Limb (tissue), 2 donors: ENCODE data around the gene PPP4C.

Experiments used
- DNase-seq, 2 donors: peaks; one replicate each; pipeline ENCODE4 v3.0.0-alpha.2; 2016; ENCODE audit errors: extremely low spot score in 2 of 2

Gene PPP4C

DNA sequence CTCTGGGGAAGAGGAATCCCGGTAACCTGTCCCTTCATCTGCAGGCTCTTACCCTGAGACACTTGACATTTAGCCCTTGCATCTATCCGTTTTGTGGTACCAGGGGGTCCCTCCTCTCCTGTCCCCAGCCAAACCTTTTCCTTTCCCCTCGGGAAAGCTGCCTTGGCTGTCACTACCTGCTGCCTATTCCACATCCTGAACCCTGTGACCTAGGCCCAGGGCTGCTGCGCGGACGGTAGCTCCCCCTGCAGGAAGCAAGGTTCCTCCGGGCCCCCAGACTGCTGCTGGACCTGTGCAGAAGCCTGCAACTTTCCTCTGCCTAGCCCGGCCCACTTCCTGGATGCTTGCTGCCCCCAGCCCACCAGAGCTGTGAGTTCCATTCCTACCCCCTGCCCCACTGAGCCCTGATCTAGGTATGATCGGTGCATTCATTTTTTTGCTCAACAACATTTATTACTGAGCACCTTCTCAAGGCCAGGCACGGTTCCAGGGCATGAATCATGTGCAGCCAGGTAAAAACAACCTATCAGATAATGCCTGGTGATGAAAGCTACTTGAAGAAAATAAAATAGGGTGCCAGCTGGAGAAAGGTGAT lies 20.7 kb upstream of the PPP4C start:
- DNase-seq = no peak

DNA sequence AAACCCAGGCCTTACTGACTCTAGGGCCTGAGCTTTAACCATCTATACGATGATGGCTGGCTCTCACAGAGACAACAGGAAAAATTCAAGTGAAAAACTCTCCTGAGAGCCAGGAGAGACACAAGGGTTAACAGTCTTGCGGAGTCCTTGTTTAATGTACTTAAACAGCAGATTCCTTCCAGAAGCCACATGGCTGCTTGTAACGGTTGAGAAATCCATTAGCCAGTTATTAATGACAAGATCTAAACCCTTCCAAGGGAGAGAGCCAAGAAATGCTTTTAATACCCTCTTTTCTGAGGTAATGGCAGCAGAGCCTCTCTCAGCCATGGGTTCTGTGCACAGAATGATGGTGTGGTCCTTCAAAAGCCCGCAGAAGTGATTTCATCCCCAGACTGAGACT lies 15.4 kb upstream of the PPP4C start:
- DNase-seq = peak in 1 of 2 donors; percentile 22

DNA sequence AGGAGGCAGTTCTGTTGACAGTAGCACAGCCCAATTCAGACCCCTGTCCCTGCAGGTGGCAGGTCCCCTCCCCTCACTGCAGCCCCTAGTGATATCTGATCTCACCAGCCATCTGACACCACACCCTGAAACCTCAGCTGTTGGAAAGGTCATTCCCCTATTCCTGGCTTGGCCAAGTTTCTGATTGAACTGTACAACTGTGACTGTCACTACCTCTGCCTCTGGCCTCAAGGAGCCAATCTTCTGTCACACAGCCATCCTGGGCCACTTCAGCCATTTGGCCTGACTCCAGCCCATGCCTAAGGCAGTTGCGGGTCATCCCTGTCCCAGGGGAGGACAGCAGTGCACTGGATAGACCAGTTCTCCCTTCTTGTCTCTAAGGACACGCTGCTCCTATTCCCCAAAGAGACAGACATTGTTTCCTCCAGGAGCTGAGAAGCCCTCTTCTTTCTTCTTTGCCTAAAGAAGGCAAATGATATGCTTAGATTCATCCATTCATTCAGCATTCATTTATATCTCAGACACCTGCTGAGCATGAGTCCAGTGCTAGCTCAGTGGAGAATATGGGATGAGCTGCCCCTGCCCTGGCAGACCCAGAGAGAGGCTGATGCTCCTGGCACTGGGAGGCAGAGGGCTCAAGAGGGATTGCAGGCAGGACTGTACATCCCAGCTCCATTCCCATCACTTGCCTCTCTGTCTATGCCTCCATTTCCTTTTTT lies 14.8 kb upstream of the PPP4C start:
- DNase-seq = peak; percentile 55 to 61

DNA sequence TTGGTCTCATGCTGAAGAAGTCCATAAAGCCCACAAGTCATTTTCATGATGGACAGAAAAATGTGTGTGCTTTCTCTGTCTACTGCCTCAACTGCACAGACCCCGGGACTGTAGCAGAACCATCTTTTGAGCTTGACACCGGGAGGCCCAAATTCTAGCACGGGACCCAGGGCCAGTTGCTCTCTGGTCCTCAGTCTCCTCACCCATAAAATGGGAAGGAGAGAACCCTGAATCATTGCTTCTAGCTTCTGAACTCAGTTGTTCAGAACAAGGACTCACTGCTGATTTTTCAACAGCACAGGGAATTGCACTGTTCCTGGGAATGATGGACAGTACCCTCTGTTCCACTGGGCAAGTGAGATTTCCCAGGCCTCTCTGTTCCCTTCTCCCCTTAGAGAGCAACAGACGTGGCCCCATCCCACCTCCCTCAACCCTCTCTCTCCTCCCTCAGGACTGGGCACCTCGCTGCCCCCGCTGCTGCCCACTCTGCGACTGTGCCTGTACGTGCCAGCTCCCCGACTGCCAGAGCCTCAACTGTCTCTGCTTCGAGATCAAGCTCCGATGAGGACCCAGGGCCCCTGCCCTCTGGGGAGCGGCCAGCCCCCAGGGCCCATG lies 12.4 kb upstream of the PPP4C start:
- no peak for DNase-seq

DNA sequence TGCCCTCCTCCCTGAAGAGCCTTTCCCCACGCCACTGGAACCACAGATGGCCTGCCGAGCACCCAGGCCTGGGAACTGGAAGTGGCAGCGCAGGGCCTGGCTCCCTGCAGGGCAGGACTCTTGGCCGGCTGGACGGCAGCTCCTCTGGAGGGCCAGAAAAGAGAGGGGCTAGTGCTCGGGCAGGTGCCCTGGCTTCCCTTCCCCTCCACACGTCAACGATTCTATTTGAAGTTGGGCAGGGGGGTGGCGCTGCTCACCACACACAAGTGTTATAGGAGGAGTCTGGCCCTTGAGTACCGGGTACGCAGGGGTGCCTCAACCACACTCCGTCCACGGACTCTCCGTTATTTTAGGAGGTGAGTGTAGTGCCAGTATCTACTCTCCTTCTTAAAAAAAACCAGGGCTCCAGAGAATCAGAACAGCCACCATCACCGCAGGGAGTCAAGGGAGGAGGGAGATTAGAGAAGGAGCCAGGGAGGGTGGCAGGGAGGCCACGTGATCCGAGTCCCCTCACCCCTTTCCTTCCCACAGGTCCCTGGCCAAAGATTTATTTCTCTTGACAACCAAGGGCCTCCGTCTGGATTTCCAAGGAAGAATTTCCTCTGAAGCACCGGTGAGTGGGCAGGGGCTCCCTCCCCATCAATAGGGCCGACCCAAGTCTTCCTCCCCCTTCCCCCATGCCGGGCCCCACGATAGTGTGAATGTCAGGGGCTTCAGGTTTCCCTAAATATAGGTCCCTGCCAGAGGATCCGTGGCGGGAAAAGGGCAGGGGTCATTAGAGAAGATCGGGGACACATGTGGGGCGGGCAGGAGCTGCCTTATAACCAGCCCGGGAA lies 11.7 kb upstream of the PPP4C start:
- peak; percentile 49 to 73 for DNase-seq

DNA sequence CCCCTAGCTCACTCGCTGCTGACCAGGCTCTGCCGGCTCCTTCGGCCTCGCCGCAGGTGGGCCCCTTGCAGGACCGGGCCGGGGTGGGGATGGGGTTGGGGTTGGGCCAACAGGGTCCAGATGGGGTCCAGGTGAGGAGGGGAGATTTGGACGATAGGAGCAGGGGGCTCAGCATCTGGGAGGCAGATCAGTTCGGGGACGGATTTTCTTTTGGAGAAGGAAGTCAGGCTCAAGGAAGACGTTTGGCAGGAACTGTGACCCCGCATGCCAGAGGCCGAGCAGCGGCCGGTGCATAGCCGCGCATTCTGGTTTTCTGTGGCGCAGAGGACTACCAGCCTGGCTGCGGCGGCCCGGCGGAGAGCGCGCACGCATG lies 11.1 kb upstream of the PPP4C start:
- DNase-seq = no peak

DNA sequence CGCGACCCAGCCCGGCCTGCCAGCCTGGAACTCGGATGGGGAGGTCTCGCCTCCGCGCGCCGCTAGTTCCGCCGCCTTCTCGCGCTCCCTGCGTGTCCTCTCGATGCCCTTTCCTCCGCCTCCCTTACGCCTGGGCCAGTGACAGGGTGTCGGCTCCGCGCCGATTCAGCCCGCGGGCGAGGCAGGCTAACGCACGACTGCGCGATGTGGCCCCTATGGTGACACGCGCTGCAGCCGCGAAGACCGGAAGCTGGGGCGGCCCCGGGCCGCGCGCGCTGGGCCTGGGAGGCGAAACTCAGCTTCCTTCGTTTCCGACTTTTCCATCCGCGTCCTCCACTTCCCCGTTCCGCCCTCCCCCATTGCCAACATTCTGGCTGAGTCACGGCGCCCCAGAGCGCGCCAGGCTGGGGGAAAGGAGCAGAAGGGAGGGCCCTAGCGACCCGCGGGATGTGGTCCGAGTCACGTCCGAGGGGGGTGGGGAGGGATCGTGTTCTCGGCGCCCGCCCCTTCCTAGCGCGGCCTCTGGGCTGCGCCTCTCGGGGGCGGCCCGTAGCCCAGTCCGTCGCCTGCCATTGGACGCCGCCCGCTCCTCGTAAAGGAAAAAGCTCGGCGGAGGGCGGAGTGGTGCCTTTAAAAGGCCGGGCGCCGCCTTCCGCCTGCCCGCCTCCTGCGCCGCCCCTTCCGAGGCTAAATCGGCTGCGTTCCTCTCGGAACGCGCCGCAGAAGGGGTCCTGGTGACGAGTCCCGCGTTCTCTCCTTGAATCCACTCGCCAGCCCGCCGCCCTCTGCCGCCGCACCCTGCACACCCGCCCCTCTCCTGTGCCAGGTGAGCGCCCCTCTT lies 10.5 kb upstream of the PPP4C start, which contains the start of gene ALDOA:
Gene ALDOA, plus strand, starts transcription at position 659 of the 841 bp plus-strand sequence. CDS start 1,138 bp downstream, outside the sequence.
- DNase-seq = peak; percentile 98

DNA sequence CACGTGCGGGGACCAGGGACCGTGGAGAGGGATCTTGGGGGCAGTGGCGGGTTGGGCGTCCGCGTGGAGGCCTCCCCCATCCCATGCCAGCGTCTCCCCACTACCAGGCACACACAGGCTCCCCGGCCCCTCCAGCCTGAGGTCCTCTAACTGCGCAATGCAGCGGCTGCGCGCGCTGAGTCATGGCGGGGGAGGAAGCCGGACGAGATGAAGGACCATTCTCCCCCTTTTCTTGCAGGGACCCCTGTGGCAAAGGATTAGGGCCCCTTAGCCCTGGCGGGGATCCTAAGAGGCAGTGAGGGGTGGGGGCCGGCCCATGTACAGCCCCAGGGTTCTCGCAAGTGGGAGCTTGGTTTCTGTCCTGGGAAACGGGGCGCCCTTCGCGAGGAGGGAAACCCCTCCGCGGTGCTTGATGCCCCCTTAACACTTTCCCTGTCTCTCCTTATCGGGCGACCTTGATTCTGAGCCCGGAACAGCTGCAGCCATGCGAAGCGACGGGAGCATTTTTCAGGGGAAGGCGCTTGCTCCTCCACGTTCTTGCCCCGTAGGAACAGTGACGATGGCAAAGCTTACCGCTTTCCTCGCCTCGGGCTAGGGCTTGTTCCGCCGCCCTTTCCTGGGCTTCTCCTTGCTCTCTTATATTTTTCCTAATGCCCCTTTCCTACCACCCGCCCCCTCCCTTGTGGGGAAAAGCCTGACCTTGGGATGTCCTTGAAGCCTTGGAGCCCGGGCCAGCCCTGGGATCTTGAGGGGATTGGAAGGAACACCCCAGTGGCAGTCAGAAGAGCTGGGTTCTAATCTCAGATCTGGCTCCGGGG lies 9.6 kb upstream of the PPP4C start:
- DNase-seq = peak in 1 of 2 donors; percentile 27

DNA sequence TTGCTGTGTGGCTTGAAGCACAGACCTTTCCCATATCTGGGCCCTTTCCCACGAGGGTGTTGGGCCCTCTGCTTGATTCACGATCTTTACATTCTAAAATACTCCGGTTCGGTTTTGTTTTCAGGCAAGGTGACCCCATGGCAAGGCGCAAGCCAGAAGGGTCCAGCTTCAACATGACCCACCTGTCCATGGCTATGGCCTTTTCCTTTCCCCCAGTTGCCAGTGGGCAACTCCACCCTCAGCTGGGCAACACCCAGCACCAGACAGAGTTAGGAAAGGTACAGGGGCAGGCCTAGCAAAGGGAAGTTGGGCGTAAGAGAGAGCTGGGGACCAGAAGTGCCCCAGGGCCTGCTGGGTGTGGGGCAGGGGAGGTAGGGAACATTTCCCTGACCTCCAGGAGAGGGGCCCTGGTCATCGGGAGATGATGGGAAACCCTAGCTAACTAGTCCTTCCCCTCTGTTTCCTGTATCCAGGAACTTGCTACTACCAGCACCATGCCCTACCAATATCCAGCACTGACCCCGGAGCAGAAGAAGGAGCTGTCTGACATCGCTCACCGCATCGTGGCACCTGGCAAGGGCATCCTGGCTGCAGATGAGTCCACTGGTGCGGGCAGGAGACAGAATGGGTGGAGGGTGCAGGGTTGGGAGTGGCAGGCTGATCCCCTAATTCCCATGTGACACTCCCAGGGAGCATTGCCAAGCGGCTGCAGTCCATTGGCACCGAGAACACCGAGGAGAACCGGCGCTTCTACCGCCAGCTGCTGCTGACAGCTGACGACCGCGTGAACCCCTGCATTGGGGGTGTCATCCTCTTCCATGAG lies 8.8 kb upstream of the PPP4C start:
- no peak for DNase-seq

DNA sequence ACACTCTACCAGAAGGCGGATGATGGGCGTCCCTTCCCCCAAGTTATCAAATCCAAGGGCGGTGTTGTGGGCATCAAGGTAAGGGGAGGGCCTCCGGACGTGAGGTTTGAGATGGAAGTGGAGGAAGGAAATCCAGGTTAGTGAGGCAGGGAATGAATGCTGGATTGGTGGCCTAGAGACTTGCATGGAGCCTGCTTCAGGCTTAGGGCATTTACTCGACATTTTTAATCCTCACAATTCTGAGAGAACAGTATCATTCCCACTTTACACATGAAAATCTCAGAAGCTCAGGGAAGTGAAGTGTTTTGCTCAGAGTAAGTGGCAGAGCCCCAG lies 8.2 kb upstream of the PPP4C start:
- no peak for DNase-seq

DNA sequence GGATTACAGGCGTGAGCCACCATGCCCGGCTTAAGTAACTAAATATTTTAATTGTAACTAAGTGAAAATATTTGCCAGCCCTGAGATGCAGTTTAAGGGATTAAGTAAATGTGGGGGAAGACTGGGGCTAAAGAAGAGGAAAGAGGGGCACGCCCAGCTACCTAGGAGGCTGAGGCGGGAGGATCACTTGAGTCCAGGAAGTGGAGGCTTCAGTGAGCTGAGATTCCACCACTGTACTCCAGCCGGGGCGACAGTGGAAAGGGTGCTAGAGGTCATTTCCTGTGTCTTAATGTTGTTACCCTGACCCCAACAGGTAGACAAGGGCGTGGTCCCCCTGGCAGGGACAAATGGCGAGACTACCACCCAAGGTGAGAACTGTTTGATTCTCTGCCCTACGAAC lies 7.5 kb upstream of the PPP4C start:
- DNase-seq = no peak

DNA sequence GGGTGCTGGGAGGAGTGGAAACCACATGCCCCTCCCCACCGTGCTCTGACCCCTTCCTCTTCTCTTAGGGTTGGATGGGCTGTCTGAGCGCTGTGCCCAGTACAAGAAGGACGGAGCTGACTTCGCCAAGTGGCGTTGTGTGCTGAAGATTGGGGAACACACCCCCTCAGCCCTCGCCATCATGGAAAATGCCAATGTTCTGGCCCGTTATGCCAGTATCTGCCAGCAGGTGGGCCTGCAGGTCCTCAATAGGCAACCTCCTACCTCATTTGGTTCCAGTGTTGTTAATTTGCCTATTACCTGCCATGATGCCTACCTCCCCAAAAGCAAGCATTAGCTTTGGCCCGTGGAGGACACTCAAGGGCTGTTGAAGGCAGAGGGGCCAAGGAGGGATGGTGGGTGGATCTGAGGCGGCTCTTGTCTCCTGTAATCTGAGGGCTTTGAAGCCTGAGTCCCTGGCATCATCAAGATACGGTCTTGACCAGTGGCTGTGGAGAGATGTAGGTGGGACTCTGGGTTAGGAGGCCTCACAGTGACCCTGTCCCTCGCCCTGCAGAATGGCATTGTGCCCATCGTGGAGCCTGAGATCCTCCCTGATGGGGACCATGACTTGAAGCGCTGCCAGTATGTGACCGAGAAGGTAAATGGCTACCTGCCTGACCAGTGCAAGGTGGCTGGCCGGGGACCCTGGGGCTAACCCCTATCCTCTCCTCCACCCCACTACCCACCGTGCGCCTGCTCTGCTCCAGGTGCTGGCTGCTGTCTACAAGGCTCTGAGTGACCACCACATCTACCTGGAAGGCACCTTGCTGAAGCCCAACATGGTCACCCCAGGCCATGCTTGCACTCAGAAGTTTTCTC lies 6.8 kb upstream of the PPP4C start:
- DNase-seq = peak in 1 of 2 donors; percentile 50

DNA sequence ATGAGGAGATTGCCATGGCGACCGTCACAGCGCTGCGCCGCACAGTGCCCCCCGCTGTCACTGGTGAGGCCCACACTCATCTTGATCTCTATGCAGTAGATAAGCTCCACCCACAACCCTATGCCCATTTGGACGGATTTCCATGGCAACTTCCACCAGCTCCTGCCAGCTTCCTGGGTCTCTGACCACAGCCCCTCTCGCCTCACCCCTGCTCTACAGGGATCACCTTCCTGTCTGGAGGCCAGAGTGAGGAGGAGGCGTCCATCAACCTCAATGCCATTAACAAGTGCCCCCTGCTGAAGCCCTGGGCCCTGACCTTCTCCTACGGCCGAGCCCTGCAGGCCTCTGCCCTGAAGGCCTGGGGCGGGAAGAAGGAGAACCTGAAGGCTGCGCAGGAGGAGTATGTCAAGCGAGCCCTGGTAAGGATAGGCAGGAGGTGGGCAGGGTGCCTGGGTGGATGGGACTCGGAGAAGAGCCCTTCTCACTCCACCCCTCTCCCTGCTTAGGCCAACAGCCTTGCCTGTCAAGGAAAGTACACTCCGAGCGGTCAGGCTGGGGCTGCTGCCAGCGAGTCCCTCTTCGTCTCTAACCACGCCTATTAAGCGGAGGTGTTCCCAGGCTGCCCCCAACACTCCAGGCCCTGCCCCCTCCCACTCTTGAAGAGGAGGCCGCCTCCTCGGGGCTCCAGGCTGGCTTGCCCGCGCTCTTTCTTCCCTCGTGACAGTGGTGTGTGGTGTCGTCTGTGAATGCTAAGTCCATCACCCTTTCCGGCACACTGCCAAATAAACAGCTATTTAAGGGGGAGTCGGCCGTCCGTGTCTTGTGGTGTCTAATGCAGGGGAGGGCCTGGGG lies 6.0 kb upstream of the PPP4C start:
- DNase-seq = no peak

DNA sequence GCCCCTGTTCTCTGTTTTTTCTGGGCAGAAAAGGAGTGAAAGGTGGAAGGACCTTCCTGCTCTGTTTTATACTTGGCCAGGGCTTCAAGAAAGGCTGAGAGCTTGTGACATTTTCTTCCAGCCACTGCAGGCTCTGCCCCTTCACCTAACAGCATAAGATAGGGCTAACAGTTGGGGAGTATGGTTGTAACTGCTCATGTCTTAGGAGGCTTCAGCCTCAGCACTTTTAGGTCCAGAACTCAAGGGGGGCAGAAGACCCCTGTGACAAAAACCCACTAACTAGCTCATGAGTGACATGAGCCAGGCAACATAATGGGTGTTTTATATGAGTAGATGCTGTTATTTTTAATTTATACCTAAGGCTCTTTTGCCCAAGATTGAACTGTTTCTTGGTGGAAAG lies 5.3 kb upstream of the PPP4C start:
- no peak for DNase-seq

DNA sequence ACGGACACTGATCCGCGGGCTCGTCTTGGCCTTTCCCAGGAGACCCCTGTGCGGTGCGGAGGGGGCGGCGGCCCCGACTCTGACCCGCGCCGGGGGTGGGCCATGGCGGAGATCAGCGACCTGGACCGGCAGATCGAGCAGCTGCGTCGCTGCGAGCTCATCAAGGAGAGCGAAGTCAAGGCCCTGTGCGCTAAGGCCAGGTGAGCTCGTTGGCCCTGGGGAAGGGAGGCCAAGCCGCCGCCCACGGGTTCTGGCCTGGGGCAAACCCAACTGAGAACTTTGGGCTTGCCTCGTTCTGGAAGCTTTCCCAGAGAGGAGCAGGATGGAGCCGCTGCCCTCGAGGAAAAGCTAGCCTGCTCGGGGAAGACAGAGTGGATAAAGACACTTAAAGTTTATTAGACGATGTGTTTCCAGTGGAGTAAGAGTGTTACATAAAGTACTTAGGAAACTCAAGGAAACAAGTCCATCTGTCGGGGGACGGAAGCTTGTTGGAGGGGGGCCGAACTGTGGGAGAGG lies 540 bp downstream of the PPP4C start:
- no peak for DNase-seq

DNA sequence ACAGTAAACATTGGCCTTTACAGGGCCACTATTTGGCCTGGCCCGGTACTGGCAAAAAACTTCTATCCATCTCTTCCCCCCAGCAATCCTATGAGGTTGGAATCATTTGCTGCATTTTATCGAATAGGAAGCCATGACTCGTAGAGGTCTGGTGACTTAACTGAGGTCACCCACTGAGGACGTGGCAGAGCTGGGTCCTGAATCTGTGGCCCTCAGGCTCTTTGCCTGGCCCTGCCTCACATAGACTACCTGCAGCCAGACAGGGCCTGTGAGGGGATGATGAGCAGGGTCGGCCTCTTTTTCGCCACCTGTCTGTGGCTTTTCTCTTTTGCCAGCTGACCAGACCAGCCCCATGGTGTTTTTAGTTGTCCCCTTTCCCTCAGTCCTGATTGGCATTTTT lies 1.9 kb downstream of the PPP4C start:
- no peak for DNase-seq

DNA sequence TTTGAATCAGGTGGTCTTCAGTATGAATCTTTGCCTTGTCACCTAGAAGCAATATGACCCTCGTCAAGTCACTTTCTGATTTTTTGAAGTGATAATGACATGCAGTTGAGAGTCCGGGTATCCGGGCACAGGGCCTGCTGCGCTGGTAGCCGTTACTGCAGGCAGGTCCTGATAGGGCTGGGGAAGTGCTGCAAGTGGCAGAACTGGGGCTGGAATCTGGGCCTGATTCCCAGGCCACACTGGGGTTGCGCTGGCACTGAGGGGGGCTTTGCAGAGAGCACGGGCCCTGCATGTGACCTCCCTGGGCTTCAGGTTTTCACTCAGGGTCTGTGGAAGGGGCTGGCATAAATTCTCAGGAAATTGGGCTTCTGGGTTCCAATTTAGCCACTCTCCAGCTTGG lies 3.0 kb downstream of the PPP4C start:
- DNase-seq = no peak
